SK-N-SH treated with all-trans-retinoic acid at 6 μM for 48 hours (cell line): Measurements from ENCODE around the gene AGPAT1.
"Not testable (repeated sequence)": the region's sequence is repeated elsewhere in the genome, so short reads cannot be mapped to it uniquely, and the experiment has no call there.

Source experiments
- PATZ1 ChIP-seq: fragments of 250-450 bp; sonication (Bioruptor Pico); IDR thresholded peaks from 2 replicates; pipeline ENCODE4 v1.8.0; 2020; ENCODE audit warnings: mild to moderate bottlenecking, moderate library complexity, borderline replicate concordance
- ZFP30 ChIP-seq: fragments of 450-650 bp; formaldehyde crosslinking; IDR thresholded peaks from 2 replicates; pipeline ENCODE4 v1.5.0; 2022; ENCODE audit warnings: mild to moderate bottlenecking, moderate library complexity
- ZNF8 ChIP-seq: fragments of 450-650 bp; formaldehyde crosslinking; IDR thresholded peaks from 2 replicates; pipeline ENCODE4 v1.5.0; 2020; ENCODE audit warnings: mild to moderate bottlenecking, moderate library complexity

DNA sequence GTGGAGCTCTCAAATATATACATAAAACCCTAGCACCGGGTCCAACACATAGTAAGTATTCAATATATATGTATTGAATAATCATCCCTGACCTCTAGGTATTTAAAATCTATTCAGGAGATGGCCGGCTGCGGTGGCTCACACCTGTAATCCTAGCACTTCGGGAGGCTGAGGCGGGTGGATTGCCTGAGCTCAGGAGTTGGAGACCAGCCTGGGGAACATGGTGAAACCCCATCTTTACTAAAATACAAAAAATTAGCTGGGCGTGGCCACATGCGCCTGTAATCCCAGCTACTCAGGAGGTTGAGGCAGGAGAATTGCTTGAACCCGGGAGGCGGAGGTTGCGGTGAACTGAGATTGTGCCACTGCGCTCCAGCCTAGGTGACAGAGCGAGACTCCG, 17.2 kb upstream of the AGPAT1 start:
- TF ChIP-seq PATZ1 (CRISPR knock-in tag); ZNF8; ZFP30 (CRISPR knock-in tag): not testable (repeated sequence)
